Glomerular visceral epithelial cell (primary cell): Measurements from ENCODE around the gene NPR1.
A peak's percentile ranks its signal among the peaks of the same experiment; 100 is the strongest.
"Not testable (repeated sequence)": the region's sequence is repeated elsewhere in the genome, so short reads cannot be mapped to it uniquely, and the experiment has no call there.

Experiments
- DNase-seq: peaks from one replicate; pipeline ENCODE4 v3.0.0-alpha.2; 2016; ENCODE audit errors: extremely low spot score

Gene NPR1

DNA sequence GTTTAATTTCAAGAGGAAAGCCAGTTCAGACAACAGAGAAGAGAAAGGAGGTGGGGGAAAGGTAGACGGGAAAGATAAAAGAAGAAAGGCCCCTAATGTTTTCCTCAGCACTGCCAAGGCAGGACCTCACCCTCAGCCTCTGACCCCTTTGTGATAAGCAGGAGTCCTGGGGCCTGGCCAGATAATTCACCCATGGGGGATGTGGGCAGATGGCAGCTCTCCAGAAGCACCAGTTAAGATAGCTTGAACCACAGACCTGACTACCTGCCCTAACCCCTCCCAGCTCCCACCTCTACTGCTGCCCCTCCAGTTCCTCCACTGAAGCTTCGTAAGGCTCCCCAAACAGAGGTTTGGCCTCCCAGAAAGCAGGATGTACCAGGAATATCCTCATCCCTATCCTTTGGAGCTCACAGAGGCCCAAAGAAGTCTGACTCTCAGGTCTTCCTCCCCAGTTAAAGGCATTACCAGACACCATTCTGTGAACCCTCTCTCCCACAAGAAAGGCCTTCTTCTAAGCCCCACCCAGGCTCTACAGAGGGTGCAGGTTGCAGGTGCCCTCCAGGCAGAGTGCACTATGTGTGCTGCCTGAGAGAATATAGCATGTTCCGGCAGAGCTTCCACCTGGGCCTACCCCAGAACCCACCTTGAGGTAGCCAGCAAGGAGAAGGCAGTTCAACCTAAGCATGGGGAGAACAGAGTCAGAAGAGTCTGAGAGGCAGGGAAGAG, 29.2 kb upstream of the NPR1 start:
- no peak for DNase-seq

DNA sequence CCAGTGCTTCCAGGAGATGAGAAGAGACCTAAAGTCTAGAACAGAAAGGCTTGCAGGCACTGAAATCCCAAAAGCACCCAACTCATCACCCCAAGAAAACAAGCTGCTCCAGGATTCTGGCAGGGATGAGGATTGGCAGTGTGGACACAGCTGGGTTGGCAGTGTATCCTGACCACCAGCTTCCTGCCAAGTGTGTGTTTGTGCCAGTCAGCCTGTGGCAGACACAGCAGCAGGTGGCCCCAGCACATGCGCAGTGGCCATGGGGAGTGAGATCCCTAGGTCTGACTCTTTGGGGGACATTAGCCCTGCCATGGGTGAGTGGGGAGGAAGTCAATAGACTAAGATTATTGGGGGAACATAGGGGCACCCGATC, 28.6 kb upstream of the NPR1 start:
- no peak for DNase-seq

DNA sequence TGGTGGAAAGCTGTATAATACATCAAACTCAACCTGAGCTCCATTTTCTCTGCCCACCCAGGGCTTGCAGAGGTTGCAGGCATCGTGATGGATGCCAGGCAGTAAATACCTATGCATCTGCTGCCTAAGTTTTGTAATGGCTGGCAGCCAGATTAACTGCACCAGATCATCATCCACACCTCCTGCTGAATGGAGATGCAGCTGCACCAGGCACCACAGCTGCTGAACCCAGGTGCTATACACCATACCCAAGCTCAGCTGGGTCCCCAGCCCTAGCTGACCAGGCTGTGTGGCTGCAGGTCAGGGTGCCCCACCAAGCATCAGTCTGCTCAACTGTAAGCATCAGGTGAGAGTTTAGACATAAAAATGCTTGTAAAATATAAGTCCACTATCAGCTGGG, 26.7 kb upstream of the NPR1 start:
- no peak for DNase-seq

DNA sequence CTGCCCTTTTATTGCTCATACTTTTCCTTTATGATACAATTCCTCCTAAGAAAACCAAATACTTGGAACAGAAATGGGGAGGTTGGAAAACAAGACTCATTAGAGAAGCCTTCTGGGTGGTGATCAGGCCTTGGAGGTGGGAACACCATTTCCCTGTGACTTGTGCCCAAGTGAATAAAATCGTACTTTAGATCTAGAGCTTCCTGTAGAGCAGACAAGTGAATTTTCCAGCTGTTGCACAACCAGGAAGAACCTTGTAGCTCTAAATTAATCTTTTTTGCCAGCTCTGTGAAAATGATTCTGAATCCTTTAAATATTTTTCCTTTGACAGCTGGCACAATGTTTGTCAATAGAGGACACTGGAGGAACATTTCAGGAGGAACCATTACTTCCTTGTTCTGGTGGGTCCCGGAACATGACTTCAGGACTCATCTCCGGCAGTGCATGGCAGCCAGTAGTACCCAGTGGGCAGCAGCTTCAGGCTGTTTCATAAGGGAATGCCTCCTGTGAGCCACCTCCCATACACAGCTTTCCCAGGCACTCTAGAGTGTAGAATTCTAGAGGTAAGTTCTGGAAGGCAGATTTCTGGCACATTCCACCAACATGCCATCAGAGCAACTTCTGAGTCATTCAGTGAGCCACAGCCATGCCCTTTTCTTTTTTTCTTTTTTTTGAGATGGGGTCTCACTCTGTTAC, 25.5 kb upstream of the NPR1 start:
- peak; percentile 63 for DNase-seq

DNA sequence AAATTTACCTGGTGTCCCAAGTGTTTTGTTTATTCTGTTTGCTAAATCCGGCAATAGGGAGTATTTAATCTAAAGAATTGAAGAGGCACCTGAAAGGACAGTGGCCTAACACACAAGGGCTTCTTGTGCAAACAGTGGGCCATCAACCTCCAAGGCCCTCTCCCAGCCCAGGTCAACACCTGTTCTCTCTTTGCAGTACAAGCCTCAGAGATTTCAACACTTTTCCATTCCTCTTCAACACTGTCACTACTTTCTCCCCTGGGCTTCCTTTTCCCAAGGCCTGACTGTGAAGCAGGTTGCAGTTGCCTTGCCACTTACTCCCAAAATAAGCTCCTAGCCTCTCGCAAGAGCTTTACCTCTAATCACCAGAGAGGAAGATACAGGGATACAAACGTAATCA, 23.2 kb upstream of the NPR1 start:
- DNase-seq, result no peak

DNA sequence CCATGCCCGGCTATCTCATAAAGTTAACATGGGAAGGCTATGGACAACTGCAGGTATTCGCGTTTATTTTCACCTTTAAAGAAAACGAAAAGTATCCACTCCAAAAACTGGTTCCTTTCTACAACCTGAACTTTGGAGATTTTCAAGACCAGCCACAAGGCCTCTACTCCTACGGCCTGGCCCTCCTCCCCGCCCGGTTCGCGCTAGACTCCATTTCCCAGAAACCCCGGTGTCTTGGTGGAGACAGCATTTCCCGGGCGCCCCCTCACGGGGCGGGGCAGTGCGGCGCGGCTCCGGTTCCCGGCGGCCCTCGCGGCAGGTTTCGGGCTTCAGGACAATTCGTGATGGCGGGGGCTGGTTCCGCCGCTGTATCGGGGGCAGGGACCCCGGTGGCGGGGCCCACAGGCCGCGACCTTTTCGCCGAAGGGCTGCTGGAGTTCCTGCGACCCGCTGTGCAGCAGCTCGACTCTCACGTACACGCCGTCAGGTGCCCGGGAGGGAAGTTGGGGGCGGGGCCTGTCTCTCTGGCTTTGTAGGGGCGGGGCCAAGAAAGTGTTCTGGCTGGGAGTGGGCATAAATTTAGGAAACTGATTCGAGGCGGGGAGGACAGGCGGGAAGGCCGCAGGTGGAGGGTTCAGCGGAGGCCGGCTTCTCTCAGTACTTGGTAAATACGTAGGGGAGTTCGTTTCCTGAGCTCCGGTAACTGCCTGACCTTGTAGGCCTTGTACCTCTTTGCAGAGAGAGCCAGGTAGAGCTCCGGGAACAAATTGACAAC, 19.9 kb upstream of the NPR1 start, which contains the start of gene SNAPIN:
Gene SNAPIN (plus strand): TSS at position 304 of the 775 bp plus-strand sequence. CDS start 41 bp downstream, at position 345.
- peak; percentile 88 for DNase-seq

DNA sequence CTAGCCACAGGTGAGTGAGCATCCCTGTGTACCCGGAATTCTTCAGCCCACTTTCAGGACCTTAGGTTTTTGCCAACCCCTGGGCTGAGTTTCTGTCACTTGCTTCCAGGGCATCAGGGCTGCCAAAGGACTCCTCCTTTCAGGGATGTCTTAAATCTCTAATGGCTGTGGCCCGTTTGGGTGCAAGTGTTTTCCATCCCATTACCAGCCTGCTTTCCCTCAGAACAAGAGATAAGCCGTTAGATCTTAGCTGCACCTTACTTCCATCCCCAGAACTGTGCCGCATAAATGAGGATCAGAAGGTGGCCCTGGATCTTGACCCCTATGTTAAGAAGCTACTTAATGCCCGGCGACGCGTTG, 19.3 kb upstream of the NPR1 start:
- DNase-seq, result no peak

DNA sequence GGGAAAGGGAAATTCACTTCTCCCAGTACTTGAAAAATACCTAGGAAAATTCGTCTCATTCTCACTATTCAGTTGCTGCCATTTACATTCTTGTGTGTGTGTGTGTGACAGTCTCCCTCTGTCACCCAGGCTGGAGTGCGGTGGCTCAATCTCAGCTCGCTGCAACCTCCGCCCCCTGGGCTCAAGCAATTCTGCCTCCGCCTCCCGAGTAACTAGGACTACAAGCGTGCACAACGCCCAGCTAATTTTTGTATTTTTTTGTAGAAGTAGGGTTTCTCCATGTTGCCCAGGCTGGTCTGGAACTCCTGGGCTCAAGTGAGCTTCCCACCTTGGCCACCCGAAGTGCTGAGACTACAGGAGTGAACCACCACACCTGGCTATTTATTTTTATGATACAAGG, 18.8 kb upstream of the NPR1 start:
- DNase-seq, result no peak

DNA sequence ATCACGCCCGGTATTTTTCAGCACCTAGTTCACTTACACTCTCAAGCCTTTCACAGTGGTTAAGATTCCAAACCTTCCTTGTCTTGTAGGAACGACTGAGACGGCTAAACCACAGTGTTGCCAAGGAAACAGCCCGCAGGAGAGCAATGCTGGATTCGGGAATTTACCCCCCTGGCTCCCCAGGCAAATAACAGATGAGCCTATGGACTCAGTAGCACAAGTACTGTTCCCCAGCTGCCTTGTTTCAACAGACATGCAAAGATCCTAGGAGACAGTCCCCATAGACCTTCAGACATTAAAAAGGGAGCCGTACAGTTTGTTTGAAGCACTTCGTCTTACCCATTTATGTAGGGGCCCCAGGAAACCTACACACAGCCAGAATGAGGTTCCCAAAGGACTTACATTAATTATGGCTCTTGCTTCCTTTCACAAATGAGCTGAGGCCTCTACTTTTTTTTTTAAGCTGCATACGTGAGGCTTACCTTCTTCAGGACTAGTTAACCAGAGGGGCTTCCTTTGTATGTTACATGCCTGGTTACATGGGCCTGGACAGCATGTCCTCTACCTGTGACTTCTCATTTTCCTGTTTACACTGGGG, 17.3 kb upstream of the NPR1 start:
- DNase-seq, result peak; percentile 62

DNA sequence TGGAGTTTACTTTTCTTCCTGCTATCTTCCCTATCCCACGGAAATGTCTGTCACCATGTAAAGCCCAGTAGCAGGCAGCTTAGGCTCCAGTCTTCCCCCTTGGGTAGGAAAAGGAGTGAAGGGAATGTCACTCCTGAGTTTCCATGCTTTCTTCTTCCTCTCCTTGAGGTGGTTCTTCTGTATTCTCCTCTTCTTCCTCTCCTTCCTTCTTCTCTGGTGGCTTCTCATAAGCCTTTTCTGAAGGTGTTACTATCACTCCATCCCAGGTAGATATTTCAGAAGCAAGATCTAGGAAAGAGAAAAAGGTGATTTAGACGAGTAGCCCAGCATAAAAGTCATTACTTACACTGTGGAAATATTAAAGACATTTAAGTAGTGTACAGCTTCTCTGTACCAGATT, 16.2 kb upstream of the NPR1 start:
- DNase-seq, result no peak

DNA sequence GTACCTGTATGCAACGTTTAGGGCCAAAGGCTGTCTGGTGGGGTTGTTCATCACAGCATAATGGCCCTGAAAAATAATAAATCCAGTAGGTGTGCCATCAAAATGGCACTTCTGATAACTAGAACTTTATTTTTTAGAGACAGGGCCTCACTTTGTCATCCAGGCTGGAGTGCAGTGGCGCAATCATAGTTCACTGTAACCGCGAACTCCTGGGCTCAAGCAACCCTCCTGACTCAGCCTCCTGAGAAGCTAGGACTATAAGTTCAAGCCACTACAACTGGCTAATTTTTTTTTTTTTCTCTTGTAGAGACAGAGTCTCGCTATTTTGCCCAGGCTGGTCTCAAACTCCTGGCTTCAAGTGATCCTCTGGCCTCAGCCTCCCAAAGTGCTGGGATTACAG, 15.3 kb upstream of the NPR1 start:
- DNase-seq, result no peak

DNA sequence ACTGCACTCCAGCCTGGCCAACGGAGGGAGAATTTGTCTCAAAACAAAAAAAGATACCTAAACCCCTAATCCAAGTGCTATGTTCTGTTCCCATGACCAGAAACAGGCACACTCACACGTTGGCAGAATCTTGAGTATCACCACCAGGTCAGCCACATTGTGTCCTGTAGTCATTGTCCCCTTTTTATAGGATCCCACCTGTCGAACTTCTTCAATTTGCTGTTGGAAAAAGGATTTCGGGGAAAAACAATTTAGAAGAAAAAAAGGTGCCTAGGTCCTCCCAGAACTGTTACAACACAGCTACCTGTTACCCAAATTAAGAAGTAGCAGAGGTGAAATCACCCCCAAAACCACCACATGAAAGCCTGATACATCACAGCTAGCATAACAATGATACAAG, 11.0 kb upstream of the NPR1 start:
- DNase-seq, result no peak

DNA sequence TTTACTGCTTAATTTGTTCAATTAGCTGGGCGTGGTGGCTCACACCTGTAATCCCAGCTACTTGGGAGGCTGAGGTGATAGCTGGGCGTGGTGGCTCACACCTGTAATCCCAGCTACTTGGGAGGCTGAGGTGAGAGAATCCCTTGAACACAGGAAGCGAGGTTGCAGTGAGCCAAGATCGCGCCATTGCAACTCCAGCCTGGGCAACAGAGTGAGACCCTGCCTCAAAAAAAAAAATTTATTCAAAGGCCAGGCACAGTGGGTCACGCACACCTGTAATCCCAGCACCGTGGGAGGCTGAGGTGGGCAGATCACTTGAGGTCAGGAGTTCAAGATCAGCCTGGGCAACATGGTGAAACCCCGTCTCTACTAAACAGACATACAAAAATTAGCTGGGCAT, 9.8 kb upstream of the NPR1 start:
- DNase-seq, result not testable (repeated sequence)

DNA sequence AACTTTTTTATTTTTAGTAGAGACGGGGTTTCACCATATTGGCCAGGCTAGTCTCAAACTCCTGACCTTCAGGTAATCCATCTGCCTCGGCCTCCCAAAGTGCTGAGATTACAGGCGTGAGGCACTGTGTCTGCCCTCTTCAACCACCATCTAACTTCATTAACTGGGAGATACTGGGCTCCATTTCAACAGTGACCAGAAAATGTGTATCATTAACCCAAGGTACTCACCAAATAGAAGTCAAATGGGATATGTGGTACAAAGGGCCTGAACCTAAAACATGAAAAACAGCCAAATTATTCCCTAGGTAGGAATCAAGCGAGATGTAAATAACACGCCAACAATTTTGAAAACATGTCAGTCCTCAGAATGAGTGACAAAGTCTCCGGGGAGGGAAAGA, 8.9 kb upstream of the NPR1 start:
- no peak for DNase-seq

DNA sequence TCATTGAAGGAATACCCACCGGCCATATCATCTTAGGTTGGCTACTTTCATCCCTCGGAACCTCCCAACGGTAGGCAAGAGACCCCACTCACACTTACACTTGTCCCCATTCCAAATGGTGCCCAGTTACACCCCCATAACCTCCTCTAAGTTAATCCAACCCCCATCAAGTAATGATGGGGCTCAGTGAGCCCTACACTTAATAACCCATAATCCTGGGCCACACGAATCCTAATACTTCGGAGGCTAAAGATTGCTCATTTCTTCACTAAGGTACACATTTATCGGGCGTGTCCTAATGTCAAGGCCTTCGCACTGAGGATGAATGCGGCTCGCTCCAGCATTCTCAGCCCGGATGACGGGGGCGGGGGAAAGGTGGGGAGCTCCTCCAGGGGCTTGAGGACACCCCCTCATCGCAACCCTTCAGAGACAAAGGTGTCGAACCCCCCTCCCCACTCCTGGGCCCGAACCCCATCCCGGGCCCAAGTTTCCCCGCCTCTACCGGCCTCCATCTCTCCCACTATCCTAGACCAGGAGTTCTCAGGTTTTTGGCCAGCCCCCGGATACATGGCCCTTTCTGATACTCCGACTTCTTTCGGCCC, 8.1 kb upstream of the NPR1 start:
- DNase-seq, result no peak

DNA sequence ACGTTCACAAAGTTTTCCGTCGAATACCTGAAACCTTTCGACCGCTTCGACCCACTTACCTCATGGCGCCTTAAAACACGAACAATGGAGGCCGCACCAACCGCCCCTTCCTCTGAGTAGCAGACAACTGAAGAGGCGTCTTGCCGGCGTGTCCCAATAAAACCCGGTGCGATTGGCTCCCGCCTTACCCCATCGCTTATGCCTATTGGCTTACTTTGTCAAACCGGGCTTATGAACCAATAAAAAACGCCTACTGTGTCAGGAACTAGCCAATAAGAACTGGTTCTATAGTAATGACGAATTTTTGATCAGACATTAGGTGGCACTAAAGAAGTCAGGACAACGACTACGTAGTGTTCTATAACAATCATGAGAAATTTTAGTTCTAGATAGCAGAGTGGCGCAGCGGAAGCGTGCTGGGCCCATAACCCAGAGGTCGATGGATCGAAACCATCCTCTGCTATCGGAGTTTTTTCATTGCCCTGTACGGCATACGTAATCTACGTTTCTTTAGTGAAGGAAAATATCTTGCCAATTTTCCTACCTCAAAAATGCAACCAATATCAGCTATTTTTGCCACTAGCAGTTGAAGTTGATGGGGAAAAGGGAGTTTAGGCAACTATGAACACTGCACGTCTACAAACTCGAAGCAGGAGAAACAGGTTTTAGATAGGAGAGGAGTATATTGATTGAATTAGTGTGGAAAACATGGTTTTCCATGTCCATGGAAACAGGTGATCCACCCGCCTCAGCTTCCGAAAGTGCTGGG, 7.4 kb upstream of the NPR1 start, which contains the start of gene ILF2:
Gene ILF2 (minus strand): TSS at position 135 of the 769 bp plus-strand sequence. CDS start 71 bp downstream, at position 64.
- peak; percentile 100 for DNase-seq

DNA sequence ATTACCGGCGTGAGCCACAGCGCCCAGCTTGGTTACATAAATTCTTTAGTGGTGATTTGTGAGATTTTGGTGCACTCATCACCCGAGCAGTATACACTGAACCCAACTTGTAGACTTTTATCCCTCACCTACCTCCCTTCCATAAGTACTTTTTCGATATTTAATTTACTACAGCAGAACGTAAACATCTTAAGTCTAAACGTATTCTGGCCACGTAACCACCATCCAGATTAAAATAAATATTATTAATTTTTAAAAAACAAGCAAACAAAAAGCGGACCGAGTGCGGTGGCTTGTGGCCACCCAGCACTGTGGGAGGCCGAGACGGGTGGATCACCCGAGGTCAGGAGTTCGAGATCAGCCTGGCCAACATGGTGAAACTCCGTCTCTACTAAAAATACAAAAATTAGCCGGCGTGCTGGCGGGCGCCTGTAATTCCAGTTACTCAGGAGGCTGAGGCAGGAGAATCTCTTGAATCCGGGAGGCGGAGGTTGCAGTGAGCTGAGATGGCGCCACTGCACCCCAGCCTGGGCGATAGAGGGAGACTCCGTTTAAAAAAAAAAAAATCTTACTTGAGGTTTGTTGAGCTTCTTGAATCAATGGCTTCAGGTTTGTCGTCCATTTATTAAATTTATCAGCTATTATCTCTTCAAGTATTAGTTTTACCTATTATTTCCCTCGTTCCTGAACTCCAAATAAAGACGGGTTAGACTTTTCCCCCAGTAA, 6.7 kb upstream of the NPR1 start:
- not testable (repeated sequence) for DNase-seq

DNA sequence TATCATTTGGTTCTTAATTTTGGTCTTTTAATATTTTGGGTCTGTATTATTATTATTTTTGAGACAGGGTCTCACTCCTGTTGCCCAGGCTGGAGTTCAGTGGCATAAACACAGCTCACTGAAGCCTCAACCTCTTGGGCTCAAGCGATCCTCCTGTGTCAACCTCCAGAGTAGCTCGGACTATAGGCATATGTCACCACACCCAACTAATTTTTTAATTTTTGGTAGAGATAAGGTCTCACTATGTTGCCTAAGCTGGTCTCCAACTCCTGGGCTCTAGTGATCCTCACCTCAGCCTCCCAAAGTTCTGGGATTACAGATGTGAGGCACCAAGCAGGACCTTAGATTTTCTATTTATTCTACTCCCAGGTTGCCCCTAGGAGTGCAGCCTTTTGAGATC, 5.0 kb upstream of the NPR1 start:
- DNase-seq, result no peak

DNA sequence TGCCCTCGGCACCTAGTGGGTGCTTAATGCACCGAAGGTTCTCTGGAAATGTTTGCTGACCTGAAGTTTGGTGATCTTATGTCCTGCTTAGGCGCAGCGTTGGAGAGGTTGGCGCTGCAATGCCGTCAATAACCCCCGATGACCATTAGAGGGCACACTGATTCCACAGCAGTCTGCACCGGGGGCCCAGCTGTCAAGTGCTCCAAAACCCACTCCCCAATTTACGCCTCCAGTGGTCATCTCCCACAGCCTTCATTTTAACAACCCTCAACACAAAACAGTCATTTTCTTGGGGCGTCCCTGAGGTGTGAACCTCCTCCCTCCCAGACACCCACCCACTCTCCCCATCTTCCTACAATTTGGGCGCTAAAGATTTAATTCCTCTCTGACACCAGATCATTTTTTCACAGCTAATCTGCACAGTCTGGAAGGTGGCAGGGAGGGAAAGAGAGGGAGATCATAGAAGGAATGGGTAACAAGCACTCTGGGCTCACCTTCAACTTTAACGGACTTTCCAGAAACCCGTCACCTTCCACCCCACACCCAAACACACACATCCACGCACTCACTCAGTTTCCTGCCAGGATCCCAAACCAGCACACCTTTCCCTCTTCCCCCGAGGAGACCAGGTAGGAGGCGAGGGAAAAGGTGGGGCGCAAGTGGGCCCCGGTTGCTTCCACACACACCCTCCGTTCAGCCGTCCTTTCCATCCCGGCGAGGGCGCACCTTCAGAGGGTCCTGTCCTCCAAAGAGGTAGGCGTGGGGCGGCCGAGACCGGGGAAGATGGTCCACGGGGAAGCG, 570 bp upstream of the NPR1 start:
- DNase-seq, result peak; percentile 51
